ENCODE data around the gene ENDOU. TPM values are rescaled to one million over a fixed set of nuclear protein-coding genes. Genes with fewer than 3 reads are reported as not detected.
A peak's percentile ranks its signal among the peaks of the same experiment; 100 is the strongest.

Gene ENDOU
- total RNA-seq, 1 experiment from 2014 or later = not detected

DNA sequence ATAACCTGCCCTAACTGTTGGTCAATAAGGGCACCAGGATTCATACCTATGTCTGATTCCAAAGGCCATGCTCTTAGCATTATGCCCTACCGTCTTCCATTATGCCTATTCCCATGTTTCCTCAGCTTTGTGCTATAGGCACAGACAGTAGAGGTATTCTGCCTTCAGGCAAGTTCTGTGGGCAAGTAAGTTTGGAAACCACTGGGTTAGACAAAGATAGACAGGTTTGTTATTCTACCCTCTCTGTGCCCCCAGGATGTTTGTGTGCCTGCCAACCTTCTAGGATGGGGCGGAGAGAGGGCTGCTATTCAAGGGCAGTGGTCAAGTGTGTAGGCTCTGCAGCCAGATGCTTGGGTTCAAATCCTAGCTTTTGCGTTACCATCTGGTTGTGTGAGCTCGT, 28.8 kb upstream of the ENDOU start (continued):
- TF ChIP-seq OVOL2 (CRISPR knock-in tag; IDR thresholded peaks at IDR 0.05; ENCODE audit: borderline replicate concordance) = no peak
- TF ChIP-seq, protein P1, sequence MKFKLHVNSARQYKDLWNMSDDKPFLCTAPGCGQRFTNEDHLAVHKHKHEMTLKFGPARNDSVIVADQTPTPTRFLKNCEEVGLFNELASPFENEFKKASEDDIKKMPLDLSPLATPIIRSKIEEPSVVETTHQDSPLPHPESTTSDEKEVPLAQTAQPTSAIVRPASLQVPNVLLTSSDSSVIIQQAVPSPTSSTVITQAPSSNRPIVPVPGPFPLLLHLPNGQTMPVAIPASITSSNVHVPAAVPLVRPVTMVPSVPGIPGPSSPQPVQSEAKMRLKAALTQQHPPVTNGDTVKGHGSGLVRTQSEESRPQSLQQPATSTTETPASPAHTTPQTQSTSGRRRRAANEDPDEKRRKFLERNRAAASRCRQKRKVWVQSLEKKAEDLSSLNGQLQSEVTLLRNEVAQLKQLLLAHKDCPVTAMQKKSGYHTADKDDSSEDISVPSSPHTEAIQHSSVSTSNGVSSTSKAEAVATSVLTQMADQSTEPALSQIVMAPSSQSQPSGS (CRISPR knock-in tag; IDR thresholded peaks at IDR 0.05; ENCODE audit: borderline replicate concordance, low read depth) = no peak

- Mint-ChIP-seq H3K36me3 (no peaks in the 10 kb centered on the region), H3K4me3 (peak overlapping the region; percentile 44; the same call in 1 of the 2 replicates), H3K9me3 (no peaks in the 10 kb centered on the region), H3K27ac (peak overlapping the region; percentile 96), H3K27me3 (ENCODE audit: low read depth) (no peaks in the 10 kb centered on the region; the same call in 1 of the 2 replicates), H3K4me1 (peaks cover 62% of the 10 kb centered on the region)
- TF ChIP-seq GRHL2 (CRISPR knock-in tag; IDR thresholded peaks at IDR 0.05; ENCODE audit: insufficient replicate concordance, severe bottlenecking) (no peak), TEAD1 (CRISPR knock-in tag; IDR thresholded peaks at IDR 0.05) (no peak), ZNF396 (CRISPR knock-in tag; IDR thresholded peaks at IDR 0.05; ENCODE audit: borderline replicate concordance) (no peak), USF1 (CRISPR knock-in tag; IDR thresholded peaks at IDR 0.05) (peak; percentile 79), ZNF317 (CRISPR knock-in tag; IDR thresholded peaks at IDR 0.05; ENCODE audit: borderline replicate concordance, low read depth) (no peak), EMX1 (CRISPR knock-in tag; IDR thresholded peaks at IDR 0.05) (no peak), FOXP4 (CRISPR knock-in tag; IDR thresholded peaks at IDR 0.05) (no peak), NFE2L1 (CRISPR knock-in tag; IDR thresholded peaks at IDR 0.05) (no peak), NR3C1 (CRISPR knock-in tag; conservative IDR thresholded peaks at IDR 0.05; ENCODE audit: low read depth) (no peak), CREM (CRISPR knock-in tag; IDR thresholded peaks at IDR 0.05) (no peak), FOXJ3 (CRISPR knock-in tag; IDR thresholded peaks at IDR 0.05; ENCODE audit: borderline replicate concordance) (no peak)
- TF ChIP-seq, protein P2, sequence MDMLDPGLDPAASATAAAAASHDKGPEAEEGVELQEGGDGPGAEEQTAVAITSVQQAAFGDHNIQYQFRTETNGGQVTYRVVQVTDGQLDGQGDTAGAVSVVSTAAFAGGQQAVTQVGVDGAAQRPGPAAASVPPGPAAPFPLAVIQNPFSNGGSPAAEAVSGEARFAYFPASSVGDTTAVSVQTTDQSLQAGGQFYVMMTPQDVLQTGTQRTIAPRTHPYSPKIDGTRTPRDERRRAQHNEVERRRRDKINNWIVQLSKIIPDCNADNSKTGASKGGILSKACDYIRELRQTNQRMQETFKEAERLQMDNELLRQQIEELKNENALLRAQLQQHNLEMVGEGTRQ (CRISPR knock-in tag; IDR thresholded peaks at IDR 0.05) = peak; percentile 88
- TF ChIP-seq, protein P1 (CRISPR knock-in tag; IDR thresholded peaks at IDR 0.05; ENCODE audit: borderline replicate concordance, low read depth) = no peak
- ATAC-seq (peak; percentile 86), DNase-seq (ENCODE audit: low spot score) (peak; percentile 53)
- ChIA-PET POLR2A (no interaction called here), CTCF (interaction anchor here (2.6 to 10.5 kb wide), 5 partner anchors 11 to 85 kb away, joined by 10 to 173 read pairs (median 67); partner anchors contain the start of gene SLC48A1)
Measured at GRCh38 chr12:47753021-47754001, 28.0 kb upstream of the ENDOU start.

DNA sequence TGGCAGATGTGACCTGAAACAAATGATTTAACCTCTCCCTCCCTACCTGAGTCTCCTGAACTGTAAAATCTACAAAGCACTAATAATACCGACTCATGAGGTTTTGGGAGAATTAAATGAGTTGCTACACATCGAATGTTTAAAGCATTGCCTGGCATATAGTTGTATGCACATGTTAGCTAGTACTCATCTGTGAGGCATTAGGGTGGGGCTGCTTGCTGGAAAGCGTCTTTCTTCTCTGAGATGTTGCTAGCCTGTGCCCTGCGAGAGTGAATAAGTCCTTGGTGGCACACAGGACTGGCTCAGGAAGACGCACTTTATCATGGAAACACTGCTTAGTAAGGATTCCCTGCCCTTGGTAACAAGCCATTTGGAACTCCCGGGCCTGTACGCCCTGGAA, 27.3 kb upstream of the ENDOU start:
- no peaks in the 10 kb centered on the region for H3K9me3 Mint-ChIP-seq
- no peaks in the 10 kb centered on the region; the same call in 1 of the 2 replicates for H3K27me3 Mint-ChIP-seq (ENCODE audit: low read depth)
- no peak overlapping the region for H3K4me3 Mint-ChIP-seq
- DNase-seq (ENCODE audit: low spot score) = no peak
- CTCF ChIA-PET = interaction anchor here (0.6 to 10.5 kb wide), 5 partner anchors 10 to 86 kb away, joined by 4 to 173 read pairs (median 15); partner anchors contain the start of gene SLC48A1
- H3K4me1 Mint-ChIP-seq = peaks cover 54% of the 10 kb centered on the region
- no peak for ATAC-seq
- H3K36me3 Mint-ChIP-seq = no peaks in the 10 kb centered on the region
- POLR2A ChIA-PET = no interaction called here
- peak overlapping the region; percentile 80; the same call in 1 of the 2 replicates for H3K27ac Mint-ChIP-seq
- no peak for TF ChIP-seq NFYB (CRISPR knock-in tag; conservative IDR thresholded peaks at IDR 0.05; ENCODE audit: low read depth)
- TF ChIP-seq ZNF532 (CRISPR knock-in tag; IDR thresholded peaks at IDR 0.05; ENCODE audit: borderline replicate concordance) = no peak
- TF ChIP-seq, protein P3, sequence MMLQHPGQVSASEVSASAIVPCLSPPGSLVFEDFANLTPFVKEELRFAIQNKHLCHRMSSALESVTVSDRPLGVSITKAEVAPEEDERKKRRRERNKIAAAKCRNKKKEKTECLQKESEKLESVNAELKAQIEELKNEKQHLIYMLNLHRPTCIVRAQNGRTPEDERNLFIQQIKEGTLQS (CRISPR knock-in tag; conservative IDR thresholded peaks at IDR 0.05) = no peak
- TF ChIP-seq USF1 (CRISPR knock-in tag; IDR thresholded peaks at IDR 0.05) = no peak
- TF ChIP-seq ZBTB21 (CRISPR knock-in tag; IDR thresholded peaks at IDR 0.05; ENCODE audit: borderline replicate concordance) = no peak
